ENCODE results near the gene MORN3.
"Not testable (repeated sequence)": the region's sequence is repeated elsewhere in the genome, so short reads cannot be mapped to it uniquely, and the experiment has no call there.

MORN3 gene

GRCh38 chr12:121669521-121669900 lies at the start of gene MORN3:
Gene MORN3 (minus strand): TSS chr12:121669654. CDS start chr12:121669483, 171 bp downstream.
- DNase-seq, result no peak

GRCh38 chr12:121718653-121719239 lies 49.3 kb upstream of the MORN3 start:
- no peak for DNase-seq

- DNase-seq, result no peak
These were observed 47.7 kb upstream of the MORN3 start for GRCh38 chr12:121717041-121717699.

DNA sequence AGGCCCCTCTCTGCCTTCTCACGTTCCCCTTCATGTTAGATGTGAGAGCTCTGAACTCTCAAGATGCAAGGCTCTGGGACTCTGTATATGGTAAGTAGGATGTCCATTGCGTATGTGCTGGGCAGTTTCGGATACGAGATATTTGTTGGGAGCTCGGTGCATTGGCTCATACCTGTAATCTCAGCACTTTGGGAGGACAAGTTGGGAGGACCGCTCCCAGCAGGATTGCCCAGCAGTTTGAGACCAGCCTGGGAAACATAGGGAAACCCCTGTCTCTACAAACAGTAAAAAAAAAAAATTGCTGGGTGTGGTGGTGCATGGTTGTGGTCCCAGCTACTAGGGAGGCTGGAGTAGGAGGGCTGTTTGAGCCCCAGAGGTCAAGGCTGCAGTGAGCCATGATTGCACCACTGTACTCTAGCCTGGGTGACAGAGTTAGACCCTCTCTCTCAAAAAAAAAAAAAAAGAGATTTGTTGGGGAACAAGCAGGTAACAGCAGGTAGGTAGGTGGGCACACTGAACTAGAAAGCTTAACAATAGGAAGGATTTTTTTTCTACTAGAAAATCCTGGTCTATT lies 46.5 kb upstream of the MORN3 start:
- DNase-seq, result no peak

DNA sequence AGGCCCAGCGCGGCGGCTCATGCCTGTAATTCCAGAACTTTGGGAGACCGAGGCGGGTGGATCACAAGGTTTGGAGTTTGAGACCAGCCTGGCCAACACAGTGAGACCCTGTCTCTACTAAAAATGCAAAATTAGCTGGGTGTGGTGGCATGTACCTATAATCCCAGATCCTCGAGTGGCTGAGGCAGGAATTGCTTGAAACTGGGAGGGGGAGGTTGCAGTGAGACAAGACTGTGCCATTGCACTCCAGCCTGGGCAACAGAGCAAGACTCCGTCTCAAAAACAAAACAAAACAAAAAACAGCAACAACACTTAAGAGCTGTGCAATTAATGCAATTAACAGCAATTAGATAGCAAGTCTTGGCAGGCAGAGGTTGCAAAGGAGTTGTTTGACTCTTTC lies 45.6 kb upstream of the MORN3 start:
- not testable (repeated sequence) for DNase-seq

DNA sequence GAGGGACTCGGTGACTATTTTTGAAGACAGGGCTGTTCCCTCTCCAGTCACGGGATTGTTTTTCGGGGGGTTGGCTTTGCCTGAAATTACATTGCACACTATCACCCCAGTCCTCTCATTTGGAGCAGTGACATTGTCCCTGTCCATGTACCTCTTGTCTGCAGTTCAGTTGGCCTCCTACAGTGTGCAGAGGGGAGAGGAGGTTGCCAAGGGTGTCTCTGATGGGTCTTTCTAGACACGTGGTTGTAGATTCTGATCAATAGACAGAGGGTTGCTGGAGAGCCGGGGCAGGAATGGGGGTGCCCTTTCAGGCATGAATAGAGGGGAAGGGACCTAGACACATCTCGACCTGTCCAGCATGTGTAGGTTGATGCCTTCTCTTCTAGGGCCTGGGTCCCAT lies 44.3 kb upstream of the MORN3 start:
- DNase-seq, result peak; percentile 5

DNA sequence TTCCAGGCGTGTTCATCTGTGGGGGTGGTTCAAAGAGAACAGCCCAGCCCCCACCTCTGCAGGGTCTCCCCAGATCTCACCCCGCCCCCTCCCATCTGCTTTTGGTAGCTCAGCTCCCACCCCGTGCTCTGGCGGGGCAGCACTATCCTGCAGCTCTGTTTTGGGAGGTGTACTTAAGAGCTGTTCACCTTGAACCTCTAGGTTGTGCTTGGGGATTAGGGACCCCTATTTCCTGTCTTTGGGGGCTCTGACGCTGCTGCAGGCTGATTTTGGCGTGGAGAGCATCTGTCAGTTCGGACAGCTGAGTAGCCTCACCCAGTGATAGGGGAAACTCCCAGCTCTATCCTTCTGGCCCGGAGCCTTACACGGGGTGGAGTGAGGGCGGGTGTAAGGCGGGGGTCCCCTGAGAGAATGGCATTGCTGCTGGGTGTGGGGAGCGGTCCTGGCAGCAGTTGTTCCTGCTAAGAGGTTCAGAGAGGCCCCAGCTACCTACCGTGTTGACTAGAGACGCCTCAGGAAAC lies 43.9 kb upstream of the MORN3 start:
- DNase-seq, result no peak

- DNase-seq, result peak; percentile 83
These were observed 43.2 kb upstream of the MORN3 start, which contains the start of gene TMEM120B for GRCh38 chr12:121712461-121713256. Gene TMEM120B (plus strand): TSS chr12:121712752. CDS start chr12:121712896, 144 bp downstream.

DNA sequence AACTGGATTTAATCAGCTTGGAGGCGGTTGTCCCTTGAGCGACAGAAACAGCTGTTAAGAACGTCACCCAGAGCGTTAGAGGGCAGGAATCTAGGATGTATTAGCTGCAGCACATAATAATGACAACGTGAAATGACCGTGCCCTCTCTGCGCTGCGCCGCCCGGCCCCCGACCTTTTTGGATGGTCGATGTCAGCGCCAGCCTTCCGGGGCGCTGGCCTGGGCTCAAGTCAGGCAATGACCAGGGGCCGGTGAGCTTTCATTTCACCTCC lies 42.7 kb upstream of the MORN3 start:
- peak; percentile 37 for DNase-seq

- DNase-seq, result peak; percentile 39
These were observed 42.1 kb upstream of the MORN3 start for GRCh38 chr12:121711361-121712189.

DNA sequence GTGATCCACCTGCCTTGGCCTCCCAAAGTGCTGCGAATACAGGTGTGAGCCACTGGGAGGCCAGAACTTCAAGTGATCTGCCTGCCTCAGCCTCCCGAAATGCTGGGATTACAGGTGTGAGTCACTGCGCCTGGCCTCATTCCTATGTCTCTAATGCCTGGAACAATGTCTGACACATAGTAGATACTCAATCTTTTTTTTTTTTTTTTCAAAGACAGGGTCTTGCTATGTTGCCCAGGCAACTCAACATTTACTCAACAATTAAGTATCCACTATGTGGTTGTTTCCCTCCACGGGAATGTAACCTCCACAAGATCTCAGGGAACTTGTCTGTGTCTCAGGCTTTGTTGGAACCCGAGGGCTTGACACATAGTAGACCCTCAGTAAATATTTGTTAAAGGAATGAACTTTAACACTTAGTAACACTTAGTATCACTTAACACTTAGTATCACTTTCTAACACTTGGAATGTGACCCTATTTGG lies 40.1 kb upstream of the MORN3 start:
- DNase-seq, result no peak

DNA sequence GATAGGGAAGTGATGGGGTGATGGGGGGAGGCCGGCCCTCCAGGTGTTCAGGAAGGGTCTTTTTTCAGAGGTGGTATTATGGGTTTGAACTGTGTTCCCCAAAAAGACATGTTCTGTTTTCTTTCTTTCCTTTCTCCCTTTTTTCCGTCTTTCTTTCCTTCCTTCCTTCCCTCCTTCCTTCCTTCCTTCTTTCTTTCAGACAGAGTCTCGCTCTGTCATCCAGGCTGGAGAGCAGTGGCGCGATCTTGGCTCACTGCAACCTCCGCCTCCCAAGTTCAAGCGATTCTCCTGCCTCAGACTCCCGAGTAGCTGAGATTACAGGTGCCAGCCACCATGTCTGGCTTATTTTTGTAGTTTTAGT lies 39.6 kb upstream of the MORN3 start:
- not testable (repeated sequence) for DNase-seq

DNA sequence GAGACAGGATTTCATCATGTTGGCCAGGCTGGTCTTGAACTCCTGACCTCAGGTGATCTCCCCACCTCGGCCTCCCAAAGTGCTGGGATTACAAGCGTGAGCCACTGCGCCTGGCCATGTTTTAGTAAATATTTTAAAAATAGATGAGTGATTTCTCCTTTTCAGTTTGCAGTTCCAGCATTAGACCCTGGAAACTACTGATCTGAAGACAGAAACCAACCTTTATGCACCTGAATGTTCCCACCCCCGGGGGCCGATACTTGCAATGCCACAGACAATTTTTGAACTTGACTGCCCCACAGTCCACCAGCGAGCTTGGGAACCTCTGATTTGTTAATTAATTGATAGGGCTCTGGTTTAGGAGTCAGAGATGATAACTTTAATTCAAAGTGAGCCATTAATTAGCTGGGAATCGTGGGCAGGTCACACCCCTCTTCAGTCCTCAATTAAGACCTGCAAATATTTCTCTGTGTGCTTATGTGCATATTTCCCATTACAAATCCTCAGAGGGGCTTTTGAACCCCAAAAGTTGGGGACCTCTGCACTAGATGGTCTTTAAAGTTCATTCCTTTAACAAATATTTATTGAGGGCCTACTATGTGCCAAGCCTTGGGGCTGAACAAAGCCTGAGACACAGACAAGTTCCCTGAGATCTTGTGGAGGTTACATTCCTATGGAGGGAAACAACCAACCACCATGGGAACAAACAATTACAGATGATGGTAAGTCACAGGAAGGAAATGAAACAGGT lies 39.0 kb upstream of the MORN3 start:
- no peak for DNase-seq

GRCh38 chr12:121705514-121705913 lies 36.1 kb upstream of the MORN3 start:
- no peak for DNase-seq

- DNase-seq, result no peak
These were observed 33.5 kb upstream of the MORN3 start for GRCh38 chr12:121702944-121703343.

DNA sequence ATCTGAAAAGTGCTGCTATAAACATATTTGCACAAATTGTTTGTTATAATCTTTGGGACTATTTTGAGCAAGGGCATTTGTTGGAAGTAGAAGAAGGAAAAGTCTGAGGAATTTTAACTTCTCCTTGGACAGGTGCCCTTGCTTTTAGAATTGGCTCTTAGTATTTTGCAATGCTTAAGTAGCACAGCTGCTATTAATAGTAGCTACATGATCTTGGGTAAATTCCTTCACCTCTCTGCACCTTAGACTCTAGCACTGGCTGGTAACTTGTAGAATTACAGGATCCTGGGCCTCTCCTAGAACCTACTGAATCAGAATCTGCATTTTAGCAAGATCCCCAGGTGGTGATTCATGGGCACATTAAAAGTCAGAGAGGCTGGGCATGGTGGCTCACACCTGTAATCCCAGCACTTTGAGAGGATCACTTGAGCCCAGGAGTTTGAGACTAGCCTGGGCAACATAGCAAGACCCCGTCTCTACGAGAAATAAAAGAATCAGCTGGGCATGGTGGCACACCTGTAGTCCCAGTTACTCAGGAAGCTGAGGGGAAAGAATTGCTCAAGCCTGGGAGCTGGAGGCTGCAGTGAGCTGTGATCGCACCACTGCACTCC lies 32.3 kb upstream of the MORN3 start:
- DNase-seq, result no peak

GRCh38 chr12:121697861-121698260 lies 28.4 kb upstream of the MORN3 start:
- not testable (repeated sequence) for DNase-seq

DNA sequence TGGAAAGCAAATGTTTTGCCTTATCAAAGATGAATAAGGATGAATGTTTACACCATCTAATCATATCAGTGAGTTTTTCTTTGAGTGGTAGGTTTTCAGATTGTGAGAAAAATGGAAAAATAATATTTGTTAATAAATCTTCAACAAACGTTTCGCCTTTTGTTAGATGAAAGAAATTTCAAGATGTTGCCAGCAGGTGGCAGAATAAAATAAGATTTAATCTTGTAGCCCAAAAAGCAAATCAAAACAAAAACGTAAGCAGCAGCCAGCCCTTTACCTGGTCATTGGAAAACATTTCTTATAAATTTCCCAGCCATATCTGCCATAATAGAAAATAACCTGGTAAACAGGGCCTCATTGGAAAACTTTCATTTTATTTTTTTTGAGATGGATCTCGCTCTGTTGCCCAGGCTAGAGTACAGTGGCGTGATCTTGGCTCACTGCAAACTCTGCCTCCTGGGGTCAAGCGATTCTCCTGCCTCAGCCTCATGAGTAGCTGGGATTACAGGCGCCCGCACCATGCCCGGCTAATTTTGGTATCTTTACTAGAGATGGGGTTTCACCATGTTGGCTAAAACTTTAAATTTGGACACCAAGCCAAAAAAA lies 27.7 kb upstream of the MORN3 start:
- DNase-seq, result peak; percentile 53

DNA sequence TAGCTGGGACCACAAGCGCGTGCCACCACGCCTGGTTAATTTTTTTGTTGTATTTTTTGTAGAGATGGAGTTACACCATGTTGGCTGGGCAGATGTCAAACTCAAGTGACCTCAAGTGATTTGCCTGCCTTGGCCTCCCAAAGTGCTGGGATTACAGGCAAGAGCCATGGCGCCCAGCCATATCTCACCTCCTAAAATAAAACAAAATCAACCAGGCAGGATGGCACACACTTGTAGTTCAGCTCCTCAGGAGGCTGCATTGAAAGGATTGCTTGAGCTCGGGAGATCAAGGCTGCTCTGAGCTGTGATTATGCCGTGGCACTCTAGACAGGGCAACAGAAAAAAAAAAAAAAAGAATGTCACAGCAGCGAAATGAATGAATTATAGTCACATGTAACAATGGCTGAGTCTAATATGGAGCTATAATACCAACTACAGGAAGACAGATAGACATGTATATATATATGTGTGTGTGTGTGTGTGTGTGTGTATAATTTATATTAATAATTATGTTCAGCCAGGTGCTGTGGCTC lies 23.8 kb upstream of the MORN3 start:
- DNase-seq, result no peak

- not testable (repeated sequence) for DNase-seq
These were observed 23.3 kb upstream of the MORN3 start for GRCh38 chr12:121692744-121693143.

- DNase-seq, result no peak
These were observed 20.0 kb upstream of the MORN3 start for GRCh38 chr12:121689430-121689829.

All from CD4-positive, alpha-beta T cell treated with Interleukin-17A for 4 hours (primary cell).